HL-60/S4 treated with phorbol 12-myristate 13-acetate at 8.2 ng/mL for 4 days and 3 days (cell line): ENCODE data around the gene ZNF785.

Experiments
- in situ Hi-C: fragments of 300-500 bp; cut with MboI; formaldehyde crosslinking; loops from 2 replicates; pipeline ENCODE4 v1.15.0; 2022; ENCODE audit warnings: low sequenced_read_pairs

The ZNF785 gene

DNA sequence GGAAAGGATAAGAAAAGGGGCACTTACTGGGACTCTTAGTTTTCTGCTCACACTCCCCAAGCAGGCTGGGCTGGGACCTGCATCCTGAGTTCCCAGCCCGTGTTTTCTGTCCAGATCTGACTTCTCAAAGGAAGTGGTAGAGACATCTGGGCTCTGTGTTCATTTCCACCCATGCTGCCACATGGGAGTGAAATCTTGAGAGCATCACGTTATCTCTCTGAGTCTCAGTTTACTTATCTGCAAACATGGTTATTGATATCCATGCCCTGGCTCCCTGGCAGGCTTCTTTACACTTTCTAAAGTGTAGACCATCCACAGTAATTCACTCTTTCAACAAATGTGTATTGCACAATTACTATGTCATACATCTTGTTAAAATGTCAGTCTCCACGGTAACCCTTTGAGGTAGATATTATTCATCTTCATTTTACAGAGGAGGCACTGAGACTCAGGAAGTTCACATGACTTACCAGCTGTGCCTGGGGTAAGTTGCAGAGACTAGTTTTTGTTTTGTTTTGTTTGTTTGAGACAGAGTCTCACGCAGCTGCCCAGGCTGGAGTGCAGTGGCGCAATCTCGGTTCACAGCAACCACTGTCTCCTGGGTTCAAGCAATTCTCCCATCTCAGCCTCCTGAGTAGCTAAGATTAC, 17.4 kb downstream of the ZNF785 start:
- in situ Hi-C loops: no loop called here

DNA sequence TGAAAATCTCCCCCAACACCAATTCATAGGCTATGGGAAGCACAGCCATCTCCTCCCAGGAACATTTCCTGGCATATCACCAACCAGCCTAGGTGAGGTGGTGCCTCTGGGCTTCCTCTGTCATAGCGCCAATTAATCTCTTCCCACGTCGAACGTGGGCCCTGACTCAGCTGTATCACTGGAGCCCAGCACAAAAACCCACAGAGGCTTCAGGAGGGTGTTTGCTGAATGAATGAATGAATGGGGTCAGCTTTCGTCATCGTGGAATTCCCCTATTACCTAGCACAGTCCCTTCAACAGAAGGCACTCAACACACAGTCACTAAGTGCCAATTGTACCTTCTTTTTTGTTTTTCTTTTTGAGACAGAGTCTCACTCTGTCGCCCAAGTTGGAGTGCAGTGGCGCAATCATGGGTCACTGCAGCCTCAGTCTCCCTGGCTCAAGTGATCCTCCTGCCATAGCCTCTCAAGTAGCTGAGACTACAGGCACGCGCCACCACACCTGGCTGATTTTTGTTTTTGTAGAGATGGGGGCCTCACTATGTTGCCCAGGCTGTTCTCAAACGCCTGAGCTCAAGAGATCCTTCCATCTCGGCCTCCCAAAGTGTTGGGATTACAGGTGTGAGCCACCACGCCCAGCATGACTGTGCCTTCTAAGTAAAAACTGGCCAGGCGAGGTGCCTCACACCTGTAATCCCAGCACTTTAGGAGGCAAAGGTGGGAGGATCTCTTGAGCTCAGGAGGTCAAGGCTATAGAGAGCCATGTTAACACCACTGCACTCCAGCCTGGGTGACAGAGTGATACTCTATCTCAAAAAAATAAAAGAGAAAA, 18.1 kb downstream of the ZNF785 start:
- in situ Hi-C loops: no loop called here

DNA sequence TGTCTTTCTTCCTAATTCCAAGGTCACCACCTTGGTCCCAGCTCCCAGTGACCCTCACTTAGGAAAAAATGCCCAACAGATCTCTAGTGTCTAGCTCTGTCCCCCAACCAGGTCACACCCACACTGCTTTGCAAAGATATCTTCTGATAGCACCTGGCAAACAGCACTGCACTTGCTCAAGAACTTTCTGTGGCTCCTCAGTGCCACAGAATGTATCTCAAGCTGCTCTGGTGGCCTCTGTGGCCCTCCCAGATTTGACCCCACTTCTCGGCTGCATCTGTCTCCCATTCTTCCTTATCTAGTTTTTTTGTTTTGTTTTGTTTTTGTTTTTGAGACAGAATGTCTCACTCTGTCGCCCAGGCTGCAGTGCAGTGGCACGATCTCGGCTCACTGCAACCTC, 19.0 kb downstream of the ZNF785 start:
- in situ Hi-C loops: no loop called here

DNA sequence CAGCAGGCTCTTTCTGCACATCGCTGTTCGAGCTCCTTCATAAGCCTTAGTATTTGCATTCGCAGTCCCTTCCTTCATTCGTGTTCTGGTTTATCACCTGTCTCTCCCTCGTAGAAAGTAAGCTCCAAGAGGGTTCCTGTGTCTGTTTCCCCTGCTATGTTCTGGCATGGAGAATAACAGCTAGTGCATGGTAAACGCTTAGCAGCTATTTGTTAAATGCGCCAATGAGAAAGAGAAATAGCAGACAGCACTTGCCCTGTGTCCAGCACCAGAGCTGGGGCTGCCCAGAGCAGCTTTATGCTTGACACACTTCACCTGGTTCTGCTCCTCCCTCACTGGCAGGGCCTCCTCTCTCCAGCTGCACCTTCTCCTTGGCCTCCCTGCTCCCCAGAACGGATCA, 19.5 kb downstream of the ZNF785 start:
- in situ Hi-C loops: no loop called here

DNA sequence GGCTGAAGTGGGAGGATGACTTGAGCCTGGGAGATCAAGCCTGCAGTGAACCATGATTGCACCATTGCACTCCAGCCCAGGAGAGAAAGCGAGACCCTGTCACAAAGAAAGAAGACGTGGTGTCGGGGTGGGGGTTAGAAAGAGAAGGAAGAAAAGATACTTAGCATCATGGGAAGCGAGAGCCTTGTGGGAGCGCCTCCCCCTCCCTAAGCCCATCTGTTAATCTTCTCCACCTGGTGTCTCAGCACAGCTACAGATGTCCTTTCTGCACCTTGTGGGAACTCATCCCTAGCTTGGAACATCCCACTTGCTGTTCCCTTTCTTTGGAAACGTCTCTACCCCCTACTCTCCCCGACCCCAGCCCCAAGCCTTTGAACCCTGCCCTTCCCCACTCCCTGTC, 20.0 kb downstream of the ZNF785 start:
- in situ Hi-C loops: no loop called here

GRCh38 chr16:30562021-30562420, 23.5 kb downstream of the ZNF785 start:
- in situ Hi-C loops: no loop called here

DNA sequence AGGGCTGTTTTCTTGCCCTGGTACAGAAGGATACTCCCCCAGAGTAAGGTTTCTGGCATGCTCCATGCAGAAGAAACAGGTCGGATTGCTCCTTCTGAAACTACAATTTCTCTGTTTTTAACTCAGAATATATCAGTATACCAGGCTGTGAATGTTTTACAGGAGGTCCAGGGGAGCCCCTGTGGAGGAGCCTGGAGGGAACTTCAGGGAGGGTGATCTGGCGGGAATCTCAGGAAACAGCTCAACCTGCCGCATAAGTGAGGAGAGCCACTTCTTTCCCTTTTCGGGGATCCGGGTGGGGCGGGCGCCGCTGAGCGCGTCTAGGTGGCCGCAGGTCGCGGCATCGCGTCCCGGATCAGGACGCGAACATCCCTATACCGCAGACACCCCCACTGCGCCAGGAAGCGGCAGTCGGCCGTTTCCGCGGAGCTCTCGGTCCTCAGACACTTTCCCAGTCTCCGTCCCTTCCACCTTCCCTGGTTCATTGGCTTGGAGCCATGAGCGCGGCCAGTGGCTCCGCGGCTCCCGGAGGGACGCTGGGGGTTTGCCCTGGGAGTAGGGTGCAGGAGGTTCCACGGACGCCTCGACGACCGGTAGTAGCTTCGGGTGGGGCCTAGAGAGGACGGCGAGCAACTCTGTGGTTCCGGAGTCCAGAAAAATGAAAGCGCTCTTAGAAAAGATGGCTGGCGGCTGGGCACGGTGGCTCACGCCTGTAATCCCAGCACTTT, 24.2 kb downstream of the ZNF785 start:
- in situ Hi-C loops: no loop called here

DNA sequence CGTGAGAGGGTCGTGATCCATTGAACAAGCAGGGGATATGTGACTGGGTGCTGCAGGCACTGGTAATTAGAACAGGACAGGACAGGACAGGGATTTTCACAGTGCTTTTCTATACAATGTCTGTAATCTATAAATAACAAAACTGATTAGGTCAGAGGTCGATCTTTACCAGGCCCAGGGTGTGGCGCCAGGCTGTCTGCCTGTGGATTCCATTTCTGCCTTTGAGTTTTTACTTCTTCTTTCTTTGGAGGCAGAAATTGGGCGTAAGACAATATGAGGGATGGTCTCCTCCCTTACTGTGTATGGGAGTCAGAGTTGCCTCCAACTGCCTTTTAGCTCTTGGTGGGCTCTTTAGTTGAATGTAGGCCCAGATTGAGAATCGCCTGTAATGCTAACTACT, 25.8 kb downstream of the ZNF785 start:
- in situ Hi-C loops: no loop called here

GRCh38 chr16:30558789-30559377, 26.6 kb downstream of the ZNF785 start:
- in situ Hi-C loops: no loop called here

GRCh38 chr16:30557957-30558788, 27.3 kb downstream of the ZNF785 start, which contains the start of gene ZNF764:
Gene ZNF764 (minus strand): TSS chr16:30558374. CDS start chr16:30558182, 192 bp downstream.
- in situ Hi-C loops: no loop called here

- in situ Hi-C loops: no loop called here
Measured at GRCh38 chr16:30557707-30557956, 27.9 kb downstream of the ZNF785 start.

GRCh38 chr16:30556125-30556473, 29.4 kb downstream of the ZNF785 start:
- in situ Hi-C loops: no loop called here

DNA sequence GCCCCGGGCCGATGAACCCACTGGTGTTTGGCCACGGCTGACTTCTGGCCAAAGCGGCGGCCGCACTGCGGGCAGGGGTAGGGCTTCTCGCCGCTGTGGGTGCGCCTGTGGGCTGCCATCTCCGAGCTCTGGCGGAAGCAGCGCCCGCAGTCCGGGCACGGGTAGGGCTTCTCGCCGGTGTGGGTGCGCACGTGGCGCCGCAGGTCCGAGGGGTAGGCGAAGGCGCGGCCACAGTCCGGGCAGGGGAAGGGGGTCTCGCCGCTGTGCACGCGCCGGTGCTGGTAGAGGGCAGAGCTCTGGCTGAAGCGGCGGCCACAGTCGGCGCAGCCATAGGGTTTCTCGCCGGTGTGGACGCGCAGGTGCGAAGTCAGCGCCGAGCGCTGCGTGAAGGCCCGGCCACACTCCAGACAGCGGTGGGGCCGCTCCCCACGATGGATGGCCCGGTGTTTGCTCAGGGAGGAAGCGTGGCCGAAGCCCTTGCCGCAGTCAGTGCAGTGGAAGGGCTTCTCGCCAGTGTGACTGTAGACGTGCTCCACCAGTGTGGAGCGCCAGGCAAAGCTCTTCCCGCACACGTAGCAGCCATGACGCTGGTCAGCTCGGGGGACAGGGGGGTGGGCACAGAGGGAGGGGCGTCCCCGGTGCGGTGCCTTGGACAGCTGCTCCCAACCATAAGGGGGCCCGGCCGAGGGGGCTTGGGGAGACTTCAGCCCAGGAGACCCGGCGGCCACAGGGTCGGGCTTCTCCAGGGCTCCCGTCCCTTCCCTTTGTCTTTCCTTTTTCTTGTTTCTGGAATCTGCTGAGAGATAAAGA, 30.0 kb downstream of the ZNF785 start:
- in situ Hi-C loops: no loop called here

GRCh38 chr16:30554557-30555314, 30.8 kb downstream of the ZNF785 start:
- in situ Hi-C loops: no loop called here

GRCh38 chr16:30553393-30553899, 32.1 kb downstream of the ZNF785 start:
- in situ Hi-C loops: no loop called here

GRCh38 chr16:30552956-30553355, 32.5 kb downstream of the ZNF785 start:
- in situ Hi-C loops: no loop called here

- in situ Hi-C loops: no loop called here
Measured at GRCh38 chr16:30551781-30552180, 33.7 kb downstream of the ZNF785 start.

DNA sequence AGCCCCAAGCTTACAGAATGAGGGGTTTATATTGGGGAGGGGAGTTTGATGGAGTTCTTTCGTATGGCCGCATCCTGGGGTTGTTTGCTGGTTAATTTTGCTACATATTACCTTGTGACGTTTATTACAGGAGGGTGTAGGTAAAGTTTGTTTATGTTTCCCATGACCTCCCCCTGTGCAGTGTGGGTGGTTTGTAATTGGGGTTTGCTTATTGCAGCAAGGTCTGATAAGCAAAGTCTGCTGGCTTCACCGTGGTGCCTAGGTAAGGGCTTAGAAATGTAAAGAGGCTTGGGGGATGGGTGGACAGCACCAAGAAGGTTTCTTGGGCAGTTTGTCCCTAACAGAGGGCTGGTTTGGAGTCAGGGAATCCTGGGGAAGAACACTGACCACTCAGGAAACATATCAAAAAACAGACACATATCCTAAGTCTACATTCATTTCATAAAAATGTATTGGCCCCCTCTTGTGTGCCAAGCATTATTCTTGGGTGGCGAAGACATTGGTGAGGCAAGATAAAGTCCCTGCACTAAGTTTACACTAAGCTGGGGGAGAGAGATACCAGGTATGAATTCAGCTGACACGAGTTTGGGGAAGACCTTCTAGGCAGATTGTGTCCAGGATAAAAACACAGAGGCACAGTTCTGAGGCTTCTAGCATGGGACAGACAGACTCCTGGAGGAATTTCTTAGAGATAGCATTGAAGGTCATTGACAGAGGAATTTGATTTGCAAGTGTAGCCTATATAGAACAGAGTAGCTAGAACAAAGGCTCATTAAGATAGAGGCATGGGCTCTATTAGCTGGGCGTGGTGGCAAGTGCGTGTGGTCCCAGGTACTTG, 36.9 kb downstream of the ZNF785 start:
- in situ Hi-C loops: no loop called here
